GM21786 (cell line): ENCODE measurements around the gene HSP90AA1.
"Not testable (repeated sequence)": the region's sequence is repeated elsewhere in the genome, so short reads cannot be mapped to it uniquely, and the experiment has no call there.

Experiments used
- ATAC-seq: cut with Tn5 transposase; IDR thresholded peaks from one replicate; pipeline ENCODE4 v1.9.1; 2021; ENCODE audit not compliant: unreplicated experiment

The HSP90AA1 gene

GRCh38 chr14:102095231-102095870, 8.5 kb upstream of the HSP90AA1 start:
- no peak for ATAC-seq

DNA sequence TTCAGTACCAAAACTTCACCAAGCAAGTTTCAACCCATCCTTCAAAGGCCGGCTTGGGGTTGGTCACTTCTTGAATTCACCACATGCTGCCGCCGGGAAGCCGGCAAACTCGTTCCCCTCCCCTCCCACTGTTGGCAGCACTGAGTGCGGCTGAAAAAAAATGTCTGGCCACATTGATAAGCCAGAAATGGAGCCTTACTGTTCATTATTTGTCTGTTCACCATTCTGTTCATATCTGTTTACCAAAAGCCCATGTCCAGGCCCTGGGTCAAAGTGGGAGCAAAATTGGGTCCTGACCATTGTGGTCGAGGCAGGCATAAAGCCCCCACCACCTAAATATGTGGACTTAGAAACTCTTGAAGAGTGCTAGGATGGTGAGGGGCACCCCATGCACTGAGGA, 7.3 kb upstream of the HSP90AA1 start:
- no peak for ATAC-seq

GRCh38 chr14:102092806-102093205, 6.0 kb upstream of the HSP90AA1 start:
- no peak for ATAC-seq

GRCh38 chr14:102090713-102091112, 3.9 kb upstream of the HSP90AA1 start:
- no peak for ATAC-seq

GRCh38 chr14:102089621-102090343, 2.9 kb upstream of the HSP90AA1 start:
- no peak for ATAC-seq

DNA sequence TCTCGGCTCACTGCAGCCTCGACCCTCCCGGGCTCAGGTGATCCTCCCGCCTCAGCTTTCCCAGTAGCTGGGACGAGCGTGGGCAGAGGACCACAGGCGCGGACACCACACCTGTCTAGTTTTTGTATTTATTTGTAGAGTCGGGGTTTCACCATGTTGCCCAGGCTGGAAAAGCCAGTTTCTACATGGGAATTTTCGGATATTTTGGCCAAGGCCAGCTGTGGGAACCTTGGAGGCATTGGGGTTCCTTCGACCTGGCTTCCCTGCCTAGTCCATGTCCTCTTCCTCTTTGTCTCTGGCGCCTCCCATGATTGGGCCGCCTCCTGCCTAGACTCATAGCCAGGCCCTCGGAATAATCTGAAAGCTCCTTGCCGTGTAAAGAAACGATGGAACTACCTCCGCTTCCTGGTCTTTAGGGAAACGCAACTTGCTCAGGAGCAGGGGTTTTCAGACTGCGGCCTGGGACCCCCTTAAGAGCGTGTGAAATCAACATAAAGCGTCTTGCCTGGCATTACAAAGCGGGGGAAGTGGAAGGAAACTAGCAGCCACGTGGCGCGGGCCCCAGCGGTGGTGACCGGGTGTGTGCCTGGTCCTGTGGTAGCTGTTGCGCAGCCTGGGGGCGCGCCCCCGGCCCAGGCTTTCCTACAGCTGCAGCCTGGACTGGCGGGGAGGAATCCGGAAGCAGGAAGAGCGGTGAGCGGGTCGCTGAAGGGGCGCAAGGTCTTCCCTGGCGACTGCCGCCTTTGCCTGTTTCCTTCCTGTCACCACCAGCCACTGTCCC, 1.4 kb upstream of the HSP90AA1 start:
- ATAC-seq: no peak

- ATAC-seq: no peak
Observed at GRCh38 chr14:102087762-102088011, 843 bp upstream of the HSP90AA1 start.

DNA sequence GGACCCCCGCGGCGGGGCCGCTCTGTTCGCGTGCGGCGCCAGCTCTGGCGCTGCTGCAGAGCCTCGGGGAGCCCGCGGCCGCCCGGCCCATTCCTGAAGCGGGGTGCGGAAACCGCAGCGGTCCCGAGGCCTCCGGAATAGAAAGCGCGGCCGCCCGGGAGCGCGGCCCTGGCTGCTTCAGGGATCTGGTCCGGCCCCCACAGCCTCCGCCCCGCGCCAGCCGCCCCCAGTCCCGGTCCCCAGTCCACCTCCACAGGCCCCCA, 204 bp downstream of the HSP90AA1 start:
- ATAC-seq: no peak

GRCh38 chr14:102085948-102086708, 716 bp downstream of the HSP90AA1 start:
- no peak for ATAC-seq

- no peak for ATAC-seq
Observed at GRCh38 chr14:102085488-102085887, 1.4 kb downstream of the HSP90AA1 start.

DNA sequence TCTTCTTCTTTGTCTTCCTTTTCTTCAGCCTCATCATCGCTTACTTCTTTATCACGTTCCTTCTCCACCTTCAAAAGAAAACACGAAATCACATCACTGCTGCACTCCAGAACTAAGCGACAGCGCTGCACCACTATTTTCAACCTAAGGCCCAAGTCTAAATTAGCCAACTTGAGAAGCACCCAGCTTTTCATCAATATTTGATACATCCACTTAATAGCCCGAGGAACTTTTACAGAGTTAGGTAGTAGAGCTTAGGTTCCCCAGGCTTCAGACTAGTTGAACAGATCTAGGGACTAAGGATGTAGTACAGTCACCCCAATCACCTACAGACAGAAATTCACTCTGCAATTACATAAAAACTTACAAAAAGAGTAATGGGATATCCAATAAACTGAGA, 1.9 kb downstream of the HSP90AA1 start:
- no peak for ATAC-seq

DNA sequence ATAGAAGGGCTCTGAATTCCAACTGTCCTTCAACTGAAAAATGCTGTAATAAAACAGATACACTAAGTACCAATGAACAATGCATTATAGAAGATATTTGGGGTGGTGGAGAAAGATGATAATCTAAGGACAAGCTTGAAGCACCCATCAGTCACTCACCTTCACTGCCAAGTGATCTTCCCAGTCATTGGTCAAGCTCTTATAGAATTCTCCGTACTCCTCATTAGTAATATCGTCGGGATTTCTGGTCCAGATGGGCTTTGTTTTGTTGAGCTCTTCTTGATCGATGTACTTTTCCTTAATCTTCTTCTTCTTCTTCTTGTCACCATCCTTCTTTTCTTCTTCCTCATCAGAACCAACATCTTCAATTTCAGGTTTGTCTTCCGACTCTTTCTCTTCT, 2.3 kb downstream of the HSP90AA1 start:
- ATAC-seq: not testable (repeated sequence)

GRCh38 chr14:102081231-102082080, 5.4 kb downstream of the HSP90AA1 start:
- ATAC-seq: no peak

DNA sequence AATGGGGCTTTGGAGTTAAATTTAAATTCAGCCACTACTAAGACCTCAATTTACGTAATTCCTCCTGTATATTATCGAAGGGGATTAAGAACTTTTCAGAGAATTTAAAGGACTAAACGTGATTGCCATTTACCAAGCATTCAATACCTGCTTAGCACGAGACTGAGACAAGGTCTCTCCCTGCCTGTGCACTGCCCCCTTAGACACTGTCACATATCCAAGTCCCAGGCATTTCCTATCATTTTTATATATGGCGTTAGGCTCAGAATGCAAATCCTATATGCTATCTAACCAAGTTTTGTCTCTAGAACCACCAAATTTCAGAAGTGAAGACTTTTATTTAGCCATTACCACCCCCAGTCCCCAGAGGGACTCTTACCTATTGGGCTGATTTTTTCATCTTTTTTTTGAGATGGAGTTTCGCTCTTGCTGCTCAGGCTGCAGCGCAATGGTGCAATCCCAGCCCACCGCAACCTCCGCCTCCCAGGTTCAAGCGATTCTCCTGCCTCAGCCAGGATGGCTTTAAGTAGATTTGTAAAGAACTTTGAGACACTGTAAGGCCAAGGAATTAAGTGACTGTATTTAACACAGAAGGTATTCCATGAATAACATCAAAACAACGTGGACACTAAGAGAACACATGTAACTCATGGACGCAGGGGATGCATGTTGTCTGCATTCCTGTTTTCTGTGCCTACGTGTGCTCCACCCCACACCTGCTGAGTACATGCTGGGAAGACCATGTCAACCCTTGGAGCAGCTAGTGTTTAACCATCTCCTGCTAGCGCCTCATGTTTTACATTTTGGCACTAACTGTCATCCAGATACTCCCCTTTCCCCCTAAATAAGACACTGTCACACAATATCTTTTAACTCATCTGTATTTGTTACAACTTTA, 6.4 kb downstream of the HSP90AA1 start:
- no peak for ATAC-seq

GRCh38 chr14:102079700-102079979, 7.2 kb downstream of the HSP90AA1 start:
- ATAC-seq: no peak

DNA sequence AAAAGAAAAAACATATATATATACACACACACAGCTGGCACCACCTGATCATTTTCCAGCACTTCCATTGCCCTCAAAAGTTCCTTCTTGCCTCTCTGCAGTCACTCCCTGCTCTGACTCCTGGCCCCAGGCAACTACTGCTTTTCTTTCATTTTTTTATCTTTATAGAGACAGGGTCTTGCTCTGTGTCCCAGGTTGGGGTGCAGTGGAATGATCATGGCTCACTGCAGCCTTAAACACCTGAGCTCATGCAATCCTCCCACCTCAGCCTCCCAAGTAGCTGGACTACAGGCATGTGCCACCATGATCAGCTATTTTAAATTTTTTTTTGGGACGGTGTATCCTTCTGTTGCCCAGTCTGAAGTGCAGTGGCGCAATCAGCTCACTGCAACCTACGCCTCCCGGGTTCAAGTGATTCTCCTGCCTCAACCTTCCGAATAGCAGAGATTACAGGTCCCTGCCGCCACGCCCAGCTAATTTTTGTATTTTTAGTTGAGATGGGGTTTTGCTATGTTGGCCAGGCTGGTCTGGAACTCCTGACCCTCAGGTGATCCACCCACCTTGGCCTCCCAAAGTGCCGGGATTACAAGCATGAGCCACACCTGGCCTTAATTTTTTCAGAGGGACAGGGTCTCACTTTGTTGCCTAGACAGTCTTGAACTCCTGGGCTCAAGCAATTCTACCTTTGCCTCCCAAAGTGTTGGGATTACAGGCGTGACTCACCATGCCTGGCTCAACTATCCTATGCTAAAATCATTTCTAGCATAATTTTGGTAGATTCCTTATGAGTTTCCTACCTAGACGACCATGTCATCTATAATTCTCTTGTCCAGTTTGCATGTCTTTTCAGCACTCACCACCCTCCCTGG, 7.8 kb downstream of the HSP90AA1 start:
- ATAC-seq: no peak

DNA sequence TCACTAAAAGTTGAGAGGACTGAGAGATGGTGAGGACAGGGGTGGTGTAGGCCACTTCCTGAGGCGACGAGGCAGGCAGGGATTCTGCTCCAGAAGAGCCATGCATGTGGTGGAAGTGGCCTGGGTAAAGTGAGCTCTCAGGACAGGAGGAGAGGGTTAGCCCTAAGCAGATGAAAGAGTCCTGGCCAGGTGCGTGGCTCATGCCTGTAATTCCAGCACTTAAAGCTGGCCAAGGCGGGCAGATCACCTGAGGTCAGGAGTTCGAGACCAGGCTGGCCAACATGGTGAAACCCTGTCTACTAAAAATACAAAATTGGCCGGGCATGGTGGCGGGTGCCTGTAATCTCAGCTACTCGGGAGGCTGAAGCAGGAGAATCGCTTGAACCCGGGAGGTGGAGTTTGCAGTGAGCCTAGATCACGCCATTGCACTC, 8.5 kb downstream of the HSP90AA1 start:
- not testable (repeated sequence) for ATAC-seq

- no peak for ATAC-seq
Observed at GRCh38 chr14:102077382-102077709, 9.5 kb downstream of the HSP90AA1 start.

DNA sequence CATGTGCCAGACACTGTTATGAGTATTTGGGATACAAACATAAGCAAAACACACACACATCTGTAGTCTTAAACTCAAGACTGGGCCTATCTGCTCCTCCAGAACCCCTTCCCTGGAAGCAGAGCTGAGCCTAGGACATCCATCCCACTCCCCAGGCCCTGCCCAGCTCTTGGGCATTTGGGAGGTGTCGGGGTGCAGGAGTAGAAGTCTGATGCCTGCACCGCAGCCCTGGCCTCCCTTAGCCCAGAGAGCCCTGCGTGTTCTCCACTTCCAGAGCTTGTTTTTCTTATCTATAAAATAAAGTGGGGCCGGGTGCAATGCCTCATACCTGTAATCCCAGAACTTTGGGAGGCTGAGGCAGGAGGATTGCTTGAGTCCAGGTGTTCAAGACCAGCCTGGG, 11.7 kb downstream of the HSP90AA1 start:
- no peak for ATAC-seq
